VCaP (cell line): ENCODE results near the gene CASP7.

Experiments
- H3K27ac ChIP-seq: fragments of 450-650 bp; 2 replicates; pipeline ENCODE4 v1.5.1; 2017
- CTCF ChIP-seq: fragments of 450-650 bp; conservative IDR thresholded peaks from 2 replicates; pipeline ENCODE4 v1.5.1; 2017; ENCODE audit warnings: mild to moderate bottlenecking, moderate library complexity

CASP7 gene

GRCh38 chr10:113704637-113705343 is 25.1 kb downstream of the CASP7 start:
- no peak overlapping the region for H3K27ac ChIP-seq
- peak; percentile 74 for TF ChIP-seq CTCF

DNA sequence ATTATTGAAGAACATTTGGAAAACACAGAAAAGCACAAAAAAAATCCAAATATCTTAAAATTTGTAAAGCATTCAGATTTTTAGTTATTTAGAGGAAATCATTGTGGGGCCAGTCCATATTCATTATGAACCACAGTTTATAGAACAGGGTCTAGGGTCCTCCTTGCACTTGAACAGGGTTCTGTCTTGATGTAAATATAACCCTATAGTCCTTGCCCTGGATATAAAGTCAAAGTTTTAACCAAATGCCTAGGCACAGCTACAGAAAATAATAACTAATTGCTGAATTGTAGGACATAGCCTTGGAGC is 25.6 kb downstream of the CASP7 start:
- peak; percentile 29; the same call in 1 of the 2 replicates for TF ChIP-seq CTCF
- peak overlapping the region; percentile 46; the same call in 1 of the 2 replicates for H3K27ac ChIP-seq

DNA sequence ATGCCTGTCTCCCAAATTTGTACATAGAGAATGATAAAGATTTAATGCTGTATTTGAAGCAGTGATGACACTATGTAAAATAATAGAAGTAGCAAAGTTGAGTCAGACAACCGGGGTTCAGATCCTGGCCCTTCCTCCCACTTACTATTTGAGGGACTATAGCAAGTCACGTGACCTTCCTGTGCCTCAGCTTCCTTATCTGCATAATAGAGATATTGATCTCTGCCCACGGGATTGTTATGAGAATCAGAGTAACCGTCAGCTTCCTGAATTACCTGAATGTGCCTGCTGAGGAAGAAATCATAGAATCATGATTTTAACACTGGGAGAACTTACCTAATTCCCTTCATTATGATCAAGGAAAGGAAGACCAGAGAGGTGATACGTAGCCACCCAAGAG is 26.9 kb downstream of the CASP7 start:
- TF ChIP-seq CTCF: no peak

DNA sequence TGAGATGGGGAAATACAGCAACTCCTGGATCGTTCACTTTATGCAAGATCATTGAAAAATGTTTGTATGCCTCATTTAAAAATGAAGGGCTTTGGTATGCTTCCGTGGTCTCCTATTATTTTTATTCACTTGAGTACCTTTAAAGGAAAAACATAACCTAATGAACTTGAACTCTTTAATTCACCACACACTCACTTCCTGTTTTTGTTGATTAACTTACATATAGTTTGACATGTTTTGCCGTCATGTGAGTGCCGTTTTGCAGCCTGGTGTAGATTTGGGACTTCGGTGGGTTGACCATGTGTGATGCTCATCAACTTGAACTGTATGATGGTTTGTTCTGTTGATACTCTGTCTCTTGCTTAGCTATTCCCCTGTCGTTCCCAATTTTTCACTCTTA is 28.9 kb downstream of the CASP7 start:
- H3K27ac ChIP-seq: no peak overlapping the region
- TF ChIP-seq CTCF: no peak

More for the DNA sequence above, 26.9 kb downstream of the CASP7 start:
- peak overlapping the region; percentile 46; the same call in 1 of the 2 replicates for H3K27ac ChIP-seq

- no peak overlapping the region for H3K27ac ChIP-seq
- no peak for TF ChIP-seq CTCF
These were observed 29.6 kb downstream of the CASP7 start for GRCh38 chr10:113709221-113709838.

DNA sequence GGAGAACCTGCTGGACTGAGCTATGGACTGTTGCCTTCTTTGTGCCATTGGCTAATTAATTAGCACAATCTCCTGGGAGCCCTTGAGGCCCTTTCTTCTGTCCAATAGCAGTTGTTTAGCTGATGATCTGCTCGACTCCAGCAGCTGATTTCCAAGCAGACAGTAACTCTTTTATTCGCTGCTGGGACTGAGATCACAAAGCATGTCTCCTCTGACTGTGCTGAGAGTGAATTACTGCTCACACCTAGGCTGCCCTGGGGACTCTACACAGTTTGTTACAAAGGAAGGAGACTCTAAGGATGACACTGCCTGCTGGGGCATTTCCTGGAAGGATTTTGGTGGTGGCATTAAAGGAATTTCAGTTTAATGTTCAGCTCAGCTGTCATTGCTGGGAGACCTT is 31.4 kb downstream of the CASP7 start:
- H3K27ac ChIP-seq: no peak overlapping the region
- TF ChIP-seq CTCF: no peak

GRCh38 chr10:113712024-113712423 is 32.3 kb downstream of the CASP7 start:
- no peak for TF ChIP-seq CTCF

More at GRCh38 chr10:113712024-113712423, 32.3 kb downstream of the CASP7 start:
- H3K27ac ChIP-seq: no peak overlapping the region
